ENCODE data around the gene MIOS.

The MIOS gene

GRCh38 chr7:7566651-7567611 lies at the start of gene MIOS:
Gene MIOS, plus strand, starts transcription at chr7:7566884. Its CDS starts 5,592 bp downstream, at chr7:7572476.
- H3K4me3 ChIP-seq (ENCODE audit: low read depth, low read length), result peak within 1 kb of the TSS; percentile 91
- peak; percentile 87 for TF ChIP-seq POLR2A (IDR thresholded peaks at IDR 0.05; ENCODE audit: extremely low read depth, insufficient read length)
- TF ChIP-seq MYC (IDR thresholded peaks at IDR 0.05; ENCODE audit: low read depth, low read length), result peak; percentile 53; the same call in 1 of the 2 replicates
- TF ChIP-seq, protein P1, sequence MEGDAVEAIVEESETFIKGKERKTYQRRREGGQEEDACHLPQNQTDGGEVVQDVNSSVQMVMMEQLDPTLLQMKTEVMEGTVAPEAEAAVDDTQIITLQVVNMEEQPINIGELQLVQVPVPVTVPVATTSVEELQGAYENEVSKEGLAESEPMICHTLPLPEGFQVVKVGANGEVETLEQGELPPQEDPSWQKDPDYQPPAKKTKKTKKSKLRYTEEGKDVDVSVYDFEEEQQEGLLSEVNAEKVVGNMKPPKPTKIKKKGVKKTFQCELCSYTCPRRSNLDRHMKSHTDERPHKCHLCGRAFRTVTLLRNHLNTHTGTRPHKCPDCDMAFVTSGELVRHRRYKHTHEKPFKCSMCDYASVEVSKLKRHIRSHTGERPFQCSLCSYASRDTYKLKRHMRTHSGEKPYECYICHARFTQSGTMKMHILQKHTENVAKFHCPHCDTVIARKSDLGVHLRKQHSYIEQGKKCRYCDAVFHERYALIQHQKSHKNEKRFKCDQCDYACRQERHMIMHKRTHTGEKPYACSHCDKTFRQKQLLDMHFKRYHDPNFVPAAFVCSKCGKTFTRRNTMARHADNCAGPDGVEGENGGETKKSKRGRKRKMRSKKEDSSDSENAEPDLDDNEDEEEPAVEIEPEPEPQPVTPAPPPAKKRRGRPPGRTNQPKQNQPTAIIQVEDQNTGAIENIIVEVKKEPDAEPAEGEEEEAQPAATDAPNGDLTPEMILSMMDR (IDR thresholded peaks at IDR 0.05; ENCODE audit: low read depth, low read length), result no peak
- TF ChIP-seq MAX (IDR thresholded peaks at IDR 0.05; ENCODE audit: low read depth, low read length), result peak; percentile 35; the same call in 1 of the 2 replicates
- DNase-seq (ENCODE audit: low read depth), result peak; percentile 92

DNA sequence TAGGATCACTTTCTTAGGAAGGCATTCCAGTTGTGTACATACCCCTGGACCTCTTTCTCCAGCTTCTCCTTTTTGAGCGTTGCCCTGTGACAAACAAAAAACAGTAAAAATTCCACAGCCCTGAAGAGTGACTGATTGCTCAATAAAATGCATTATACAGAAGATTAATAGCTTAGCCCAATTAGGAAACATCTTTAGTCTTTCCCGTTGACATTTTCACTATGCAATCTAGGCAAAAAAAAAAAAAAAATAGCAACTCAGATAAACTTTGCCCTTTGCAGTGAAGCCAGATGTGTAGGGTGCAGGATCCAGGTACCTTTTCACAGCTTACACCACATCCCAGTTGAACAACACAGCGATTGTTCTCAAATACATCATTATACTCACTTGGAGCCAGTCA lies 48.9 kb upstream of the MIOS start:
- DNase-seq (ENCODE audit: low read depth), result no peak
- no peak overlapping the region for H3K4me3 ChIP-seq (ENCODE audit: low read depth, low read length)
- TF ChIP-seq POLR2A (IDR thresholded peaks at IDR 0.05; ENCODE audit: extremely low read depth, insufficient read length), result no peak
- TF ChIP-seq, protein P1 (IDR thresholded peaks at IDR 0.05; ENCODE audit: low read depth, low read length), result no peak

- H3K4me3 ChIP-seq (ENCODE audit: low read depth, low read length), result no peak overlapping the region
- peak; percentile 21 for DNase-seq (ENCODE audit: low read depth)
- TF ChIP-seq MAX (IDR thresholded peaks at IDR 0.05; ENCODE audit: low read depth, low read length), result no peak
- TF ChIP-seq, protein P1 (IDR thresholded peaks at IDR 0.05; ENCODE audit: low read depth, low read length), result no peak
- TF ChIP-seq POLR2A (IDR thresholded peaks at IDR 0.05; ENCODE audit: extremely low read depth, insufficient read length), result no peak
- no peak for TF ChIP-seq MYC (IDR thresholded peaks at IDR 0.05; ENCODE audit: low read depth, low read length)
Observed at GRCh38 chr7:7519056-7519455, 47.6 kb upstream of the MIOS start.

GRCh38 chr7:7519528-7519927 lies 47.2 kb upstream of the MIOS start:
- no peak overlapping the region for H3K4me3 ChIP-seq (ENCODE audit: low read depth, low read length)
- DNase-seq (ENCODE audit: low read depth), result no peak
- TF ChIP-seq MAX (IDR thresholded peaks at IDR 0.05; ENCODE audit: low read depth, low read length), result no peak
- no peak for TF ChIP-seq POLR2A (IDR thresholded peaks at IDR 0.05; ENCODE audit: extremely low read depth, insufficient read length)
- TF ChIP-seq MYC (IDR thresholded peaks at IDR 0.05; ENCODE audit: low read depth, low read length), result no peak
- TF ChIP-seq, protein P1 (IDR thresholded peaks at IDR 0.05; ENCODE audit: low read depth, low read length), result no peak

- no peak overlapping the region for H3K4me3 ChIP-seq (ENCODE audit: low read depth, low read length)
- peak; percentile 23 for DNase-seq (ENCODE audit: low read depth)
- peak; percentile 24; the same call in 1 of the 2 replicates for TF ChIP-seq MYC (IDR thresholded peaks at IDR 0.05; ENCODE audit: low read depth, low read length)
- peak; percentile 71 for TF ChIP-seq MAX (IDR thresholded peaks at IDR 0.05; ENCODE audit: low read depth, low read length)
- no peak for TF ChIP-seq POLR2A (IDR thresholded peaks at IDR 0.05; ENCODE audit: extremely low read depth, insufficient read length)
Observed at GRCh38 chr7:7521259-7521658, 45.4 kb upstream of the MIOS start.

- TF ChIP-seq POLR2A (IDR thresholded peaks at IDR 0.05; ENCODE audit: extremely low read depth, insufficient read length), result no peak
- no peak for TF ChIP-seq MYC (IDR thresholded peaks at IDR 0.05; ENCODE audit: low read depth, low read length)
- TF ChIP-seq MAX (IDR thresholded peaks at IDR 0.05; ENCODE audit: low read depth, low read length), result no peak
- DNase-seq (ENCODE audit: low read depth), result no peak
- H3K4me3 ChIP-seq (ENCODE audit: low read depth, low read length), result no peak overlapping the region
Observed at GRCh38 chr7:7522421-7522820, 44.3 kb upstream of the MIOS start.
